Neural cell (in vitro differentiated cells): ENCODE data around the gene FBXL15. TPM values are rescaled to one million over a fixed set of nuclear protein-coding genes. Genes with fewer than 3 reads are reported as not detected.

Experiments
- H2AFZ ChIP-seq: fragments of 200-600, 300-800 bp; sonication (generic), shearing (Covaris generic); 2 replicates; pipeline ENCODE4 v1.6.0; 2014; ENCODE audit warnings: low read depth, mild to moderate bottlenecking, antibody characterized with exemption, low read length, moderate library complexity
- H3F3A ChIP-seq: fragments of 200-600 bp; shearing (Covaris generic); 2 replicates; pipeline ENCODE4 v1.6.1; 2016; ENCODE audit warnings: mild to moderate bottlenecking, moderate library complexity, mixed read lengths, antibody characterized with exemption, low read length; ENCODE audit not compliant: insufficient read depth, poor library complexity, severe bottlenecking
- H3K27ac ChIP-seq: fragments of 200-600, 300-800 bp; sonication (generic), shearing (Covaris generic); 2 replicates; pipeline ENCODE4 v1.5.1; 2014; ENCODE audit warnings: mild to moderate bottlenecking, low read length, moderate library complexity
- H3K27me3 ChIP-seq: fragments of 300-800, 200-600 bp; sonication (generic), shearing (Covaris generic); 2 replicates; pipeline ENCODE4 v1.6.0; 2014; ENCODE audit warnings: mild to moderate bottlenecking, low read depth, low read length, moderate library complexity; ENCODE audit not compliant: insufficient read depth
- H3K36me3 ChIP-seq: fragments of 300-800, 200-600 bp; sonication (generic), shearing (Covaris generic); 2 replicates; pipeline ENCODE4 v1.5.1; 2014; ENCODE audit warnings: mild to moderate bottlenecking, antibody characterized with exemption, low read length, moderate library complexity; ENCODE audit not compliant: insufficient read depth
- H3K4me2 ChIP-seq: fragments of 300-800, 200-600 bp; sonication (generic), shearing (Covaris generic); 2 replicates; pipeline ENCODE4 v1.6.0; 2014; ENCODE audit warnings: mild to moderate bottlenecking, low read length
- H3K4me3 ChIP-seq: fragments of 300-800, 200-600 bp; sonication (generic), shearing (Covaris generic); 2 replicates; pipeline ENCODE4 v1.5.1; 2014; ENCODE audit warnings: mild to moderate bottlenecking, low read length, moderate library complexity
- H3K79me2 ChIP-seq: fragments of 200-600 bp; shearing (Covaris generic); replicated peaks from 2 replicates; pipeline ENCODE4 v1.6.0; 2014; ENCODE audit warnings: mild to moderate bottlenecking, low read length, moderate library complexity; ENCODE audit not compliant: insufficient read depth
- H3K9ac ChIP-seq: fragments of 300-800, 200-600 bp; sonication (generic), shearing (Covaris generic); 2 replicates; pipeline ENCODE4 v1.6.1; 2016; ENCODE audit warnings: mild to moderate bottlenecking, low read length, mixed read lengths
- H3K9me2 ChIP-seq: fragments of 200-600 bp; shearing (Covaris generic); 2 replicates; pipeline ENCODE4 v1.6.1; 2016; ENCODE audit warnings: mild to moderate bottlenecking, low read length, mixed read lengths; ENCODE audit not compliant: insufficient read depth
- H3K9me3 ChIP-seq: fragments of 200-600, 300-800 bp; sonication (generic), shearing (Covaris generic); 2 replicates; pipeline ENCODE4 v1.6.1; 2016; ENCODE audit warnings: mild to moderate bottlenecking, mixed run types, low read length, moderate library complexity, mixed read lengths
- H4K20me1 ChIP-seq: fragments of 200-600 bp; shearing (Covaris generic); 2 replicates; pipeline ENCODE4 v1.6.1; 2016; ENCODE audit warnings: mild to moderate bottlenecking, mixed run types; ENCODE audit not compliant: insufficient read depth
- EP300 ChIP-seq: fragments of 450-650 bp; conservative IDR thresholded peaks from 2 replicates; pipeline ENCODE4 v1.6.1; 2014; ENCODE audit warnings: antibody characterized with exemption, mild to moderate bottlenecking, moderate library complexity; ENCODE audit not compliant: poor library complexity, severe bottlenecking
- EZH2 ChIP-seq: fragments of 200-600, 300-800 bp; shearing (Covaris generic), sonication (generic); IDR thresholded peaks from 2 replicates; pipeline ENCODE4 v1.6.1; 2014; ENCODE audit warnings: antibody characterized with exemption, low read length, borderline replicate concordance, mild to moderate bottlenecking; ENCODE audit not compliant: insufficient read depth, poor library complexity, severe bottlenecking
- MXI1 ChIP-seq: fragments of 450-650 bp; conservative IDR thresholded peaks from 2 replicates; pipeline ENCODE4 v1.6.1; 2014; ENCODE audit warnings: antibody characterized with exemption, mild to moderate bottlenecking; ENCODE audit not compliant: poor library complexity, severe bottlenecking
- POLR2AphosphoS5 ChIP-seq: IDR thresholded peaks from 2 replicates; pipeline ENCODE4 v1.6.1; 2012
- RAD21 ChIP-seq: fragments of 450-650 bp; conservative IDR thresholded peaks from 2 replicates; pipeline ENCODE4 v1.6.1; 2014; ENCODE audit warnings: antibody characterized with exemption, mild to moderate bottlenecking, moderate library complexity
- SMC3 ChIP-seq: fragments of 450-650 bp; conservative IDR thresholded peaks from 2 replicates; pipeline ENCODE4 v1.6.1; 2014; ENCODE audit warnings: antibody characterized with exemption, mild to moderate bottlenecking, moderate library complexity; ENCODE audit not compliant: poor library complexity
- TAF1 ChIP-seq: IDR thresholded peaks from 2 replicates; pipeline ENCODE4 v1.6.1; 2012; ENCODE audit warnings: low read depth
- polyA plus RNA-seq: library from polyadenylated mRNA; depleted of rRNA; stranded (reverse); fragments of >200 nt; gene quantifications from 2 replicates; pipeline ENCODE4 v1.2.3, GENCODE V29; 2014
- TF ChIP-seq, protein P1 (sequence below): IDR thresholded peaks from 2 replicates; pipeline ENCODE4 v1.6.1; 2012; ENCODE audit warnings: borderline replicate concordance
- TF ChIP-seq, protein P2 (sequence below): fragments of 450-650 bp; IDR thresholded peaks from 2 replicates; pipeline ENCODE4 v1.5.1; 2014; ENCODE audit warnings: antibody characterized with exemption, mild to moderate bottlenecking, moderate library complexity; ENCODE audit not compliant: poor library complexity, severe bottlenecking

The FBXL15 gene
- polyA plus RNA-seq, 1 donor from 2014 or later, result 37.8 TPM

DNA sequence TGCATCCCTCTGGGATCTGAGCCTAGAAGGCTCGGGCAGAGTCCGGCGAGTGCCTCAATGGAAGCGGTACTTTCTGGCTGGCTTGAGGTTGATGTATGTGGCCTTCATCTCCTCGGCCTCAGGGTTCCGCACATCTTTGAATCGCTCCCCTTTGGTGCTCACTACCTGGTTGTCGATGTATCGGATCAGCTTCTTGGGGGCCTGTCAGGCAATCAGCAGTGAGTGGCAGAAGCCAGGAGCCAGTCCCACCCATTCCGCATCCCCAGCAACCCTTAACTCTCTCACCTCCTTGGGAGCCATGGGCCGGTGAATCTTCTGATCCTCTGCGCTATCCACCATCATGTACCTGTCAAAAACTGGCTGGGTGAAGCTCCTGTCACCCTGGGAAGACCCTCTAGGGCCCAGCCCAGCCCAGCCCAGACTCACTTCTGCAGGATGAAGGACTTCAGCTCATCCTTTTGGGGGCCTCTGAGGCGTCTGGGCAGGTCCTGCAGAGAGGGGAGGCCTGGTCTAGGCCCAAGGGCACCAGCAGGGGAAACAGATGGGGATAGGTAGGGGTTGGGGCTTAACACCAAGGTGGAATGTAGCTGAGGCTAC lies 2.8 kb downstream of the FBXL15 start:
- no peak overlapping the region for H3K27ac ChIP-seq
- H3K9ac ChIP-seq, result no peak overlapping the region
- no peaks in the 10 kb centered on the region for H4K20me1 ChIP-seq
- no peaks in the 10 kb centered on the region for H3K27me3 ChIP-seq
- H3F3A ChIP-seq, result peaks cover 6% of the 10 kb centered on the region
- H3K9me2 ChIP-seq, result no peaks in the 10 kb centered on the region
- no peaks in the 10 kb centered on the region for H3K9me3 ChIP-seq
- H3K79me2 ChIP-seq, result no peaks in the 10 kb centered on the region
- no peaks in the 10 kb centered on the region for H3K36me3 ChIP-seq
- TF ChIP-seq, protein P1, sequence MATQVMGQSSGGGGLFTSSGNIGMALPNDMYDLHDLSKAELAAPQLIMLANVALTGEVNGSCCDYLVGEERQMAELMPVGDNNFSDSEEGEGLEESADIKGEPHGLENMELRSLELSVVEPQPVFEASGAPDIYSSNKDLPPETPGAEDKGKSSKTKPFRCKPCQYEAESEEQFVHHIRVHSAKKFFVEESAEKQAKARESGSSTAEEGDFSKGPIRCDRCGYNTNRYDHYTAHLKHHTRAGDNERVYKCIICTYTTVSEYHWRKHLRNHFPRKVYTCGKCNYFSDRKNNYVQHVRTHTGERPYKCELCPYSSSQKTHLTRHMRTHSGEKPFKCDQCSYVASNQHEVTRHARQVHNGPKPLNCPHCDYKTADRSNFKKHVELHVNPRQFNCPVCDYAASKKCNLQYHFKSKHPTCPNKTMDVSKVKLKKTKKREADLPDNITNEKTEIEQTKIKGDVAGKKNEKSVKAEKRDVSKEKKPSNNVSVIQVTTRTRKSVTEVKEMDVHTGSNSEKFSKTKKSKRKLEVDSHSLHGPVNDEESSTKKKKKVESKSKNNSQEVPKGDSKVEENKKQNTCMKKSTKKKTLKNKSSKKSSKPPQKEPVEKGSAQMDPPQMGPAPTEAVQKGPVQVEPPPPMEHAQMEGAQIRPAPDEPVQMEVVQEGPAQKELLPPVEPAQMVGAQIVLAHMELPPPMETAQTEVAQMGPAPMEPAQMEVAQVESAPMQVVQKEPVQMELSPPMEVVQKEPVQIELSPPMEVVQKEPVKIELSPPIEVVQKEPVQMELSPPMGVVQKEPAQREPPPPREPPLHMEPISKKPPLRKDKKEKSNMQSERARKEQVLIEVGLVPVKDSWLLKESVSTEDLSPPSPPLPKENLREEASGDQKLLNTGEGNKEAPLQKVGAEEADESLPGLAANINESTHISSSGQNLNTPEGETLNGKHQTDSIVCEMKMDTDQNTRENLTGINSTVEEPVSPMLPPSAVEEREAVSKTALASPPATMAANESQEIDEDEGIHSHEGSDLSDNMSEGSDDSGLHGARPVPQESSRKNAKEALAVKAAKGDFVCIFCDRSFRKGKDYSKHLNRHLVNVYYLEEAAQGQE, result no peak
- no peak for TF ChIP-seq MXI1
- no peak for TF ChIP-seq POLR2AphosphoS5
- no peak for TF ChIP-seq EZH2
- no peak for TF ChIP-seq SMC3
- TF ChIP-seq, protein P2, sequence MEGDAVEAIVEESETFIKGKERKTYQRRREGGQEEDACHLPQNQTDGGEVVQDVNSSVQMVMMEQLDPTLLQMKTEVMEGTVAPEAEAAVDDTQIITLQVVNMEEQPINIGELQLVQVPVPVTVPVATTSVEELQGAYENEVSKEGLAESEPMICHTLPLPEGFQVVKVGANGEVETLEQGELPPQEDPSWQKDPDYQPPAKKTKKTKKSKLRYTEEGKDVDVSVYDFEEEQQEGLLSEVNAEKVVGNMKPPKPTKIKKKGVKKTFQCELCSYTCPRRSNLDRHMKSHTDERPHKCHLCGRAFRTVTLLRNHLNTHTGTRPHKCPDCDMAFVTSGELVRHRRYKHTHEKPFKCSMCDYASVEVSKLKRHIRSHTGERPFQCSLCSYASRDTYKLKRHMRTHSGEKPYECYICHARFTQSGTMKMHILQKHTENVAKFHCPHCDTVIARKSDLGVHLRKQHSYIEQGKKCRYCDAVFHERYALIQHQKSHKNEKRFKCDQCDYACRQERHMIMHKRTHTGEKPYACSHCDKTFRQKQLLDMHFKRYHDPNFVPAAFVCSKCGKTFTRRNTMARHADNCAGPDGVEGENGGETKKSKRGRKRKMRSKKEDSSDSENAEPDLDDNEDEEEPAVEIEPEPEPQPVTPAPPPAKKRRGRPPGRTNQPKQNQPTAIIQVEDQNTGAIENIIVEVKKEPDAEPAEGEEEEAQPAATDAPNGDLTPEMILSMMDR, result no peak
- TF ChIP-seq EP300, result no peak
- no peak for TF ChIP-seq RAD21
- TF ChIP-seq TAF1, result no peak
- no peak overlapping the region for H3K4me2 ChIP-seq
- H3K4me3 ChIP-seq, result no peak overlapping the region
- H2AFZ ChIP-seq, result no peak overlapping the region

DNA sequence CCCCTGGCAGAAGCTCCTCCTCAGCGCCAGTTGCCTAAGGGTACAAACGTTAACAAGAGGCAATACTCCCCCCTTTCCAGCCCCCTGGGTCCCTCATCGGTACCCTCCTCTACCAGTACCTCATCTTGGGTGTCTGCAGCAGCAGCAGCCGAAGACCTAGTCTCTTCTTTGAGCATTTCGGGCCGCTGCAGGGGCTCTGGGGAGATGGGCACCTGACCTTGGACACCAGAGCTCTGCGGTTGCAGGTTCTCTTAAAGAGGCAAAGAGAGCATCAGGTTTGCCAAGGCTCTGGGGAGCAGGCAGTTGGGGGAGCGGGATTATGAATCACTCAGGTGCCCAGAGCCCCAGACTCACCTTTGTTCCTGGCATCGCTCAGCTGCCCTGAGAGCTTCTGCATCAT lies 3.5 kb downstream of the FBXL15 start:
- Histone ChIP-seq H4K20me1 (no peaks in the 10 kb centered on the region), H3K79me2 (no peaks in the 10 kb centered on the region), H3K36me3 (no peaks in the 10 kb centered on the region), H3K9me3 (no peaks in the 10 kb centered on the region), H3K4me2 (no peak overlapping the region), H2AFZ (no peak overlapping the region), H3K9ac (no peak overlapping the region), H3K27ac (no peak overlapping the region), H3K9me2 (no peaks in the 10 kb centered on the region), H3K27me3 (no peaks in the 10 kb centered on the region), H3F3A (peaks cover 6% of the 10 kb centered on the region), H3K4me3 (no peak overlapping the region)
- TF ChIP-seq, protein P1, result no peak
- TF ChIP-seq SMC3 (no peak), RAD21 (no peak), MXI1 (no peak), TAF1 (no peak), EZH2 (no peak), EP300 (no peak), POLR2AphosphoS5 (no peak)
- TF ChIP-seq, protein P2, result no peak
